Stimulated activated naive CD8-positive, alpha-beta T cell treated with anti-CD3 and anti-CD28 coated beads, Interleukin-15, Interleukin-2, amounts not matched to agents 100 U/mL and 50 U/mL, for 24 hours (primary cell): ENCODE measurements around the gene DUSP1.
"Not testable (repeated sequence)": the region's sequence is repeated elsewhere in the genome, so short reads cannot be mapped to it uniquely, and the experiment has no call there.

Source experiments
- ATAC-seq: fragments of 150-1000 bp; cut with Tn5 transposase; one replicate; pipeline ENCODE4 v1.10.0; 2021
- DNase-seq: peaks from one replicate; pipeline ENCODE4 v3.0.0; 2021

Gene DUSP1

GRCh38 chr5:172770675-172771438, at the start of gene DUSP1:
DUSP1 (minus strand) TSS chr5:172771195; CDS start chr5:172770952, 243 bp downstream.
- DNase-seq, result peak; percentile 98
- peak; percentile 69 for ATAC-seq

GRCh38 chr5:172820046-172820767, 49.2 kb upstream of the DUSP1 start:
- DNase-seq, result no peak

GRCh38 chr5:172819569-172819968, 48.6 kb upstream of the DUSP1 start:
- no peak for DNase-seq
- no peak for ATAC-seq

More at GRCh38 chr5:172820046-172820767, 49.2 kb upstream of the DUSP1 start:
- no peak for ATAC-seq

- ATAC-seq, result no peak
- no peak for DNase-seq
Observed at GRCh38 chr5:172818081-172818480, 47.1 kb upstream of the DUSP1 start.

- DNase-seq, result no peak
Observed at GRCh38 chr5:172817664-172818063, 46.7 kb upstream of the DUSP1 start.

GRCh38 chr5:172816925-172817562, 46.0 kb upstream of the DUSP1 start:
- DNase-seq (no peak), ATAC-seq (peak; percentile 47)

More at GRCh38 chr5:172817664-172818063, 46.7 kb upstream of the DUSP1 start:
- no peak for ATAC-seq

GRCh38 chr5:172815631-172816030, 44.6 kb upstream of the DUSP1 start:
- DNase-seq (no peak), ATAC-seq (no peak)

GRCh38 chr5:172810996-172811395, 40.0 kb upstream of the DUSP1 start:
- DNase-seq, ATAC-seq: not testable (repeated sequence)

GRCh38 chr5:172809774-172810173, 38.8 kb upstream of the DUSP1 start:
- DNase-seq, result no peak
- ATAC-seq, result no peak

GRCh38 chr5:172807766-172808311, 36.8 kb upstream of the DUSP1 start:
- no peak for DNase-seq
- ATAC-seq, result no peak

GRCh38 chr5:172806897-172807672, 36.1 kb upstream of the DUSP1 start:
- ATAC-seq, result peak; percentile 99
- DNase-seq, result peak; percentile 95

GRCh38 chr5:172805736-172806255, 34.8 kb upstream of the DUSP1 start:
- no peak for ATAC-seq
- DNase-seq, result no peak

- ATAC-seq, result no peak
- no peak for DNase-seq
Observed at GRCh38 chr5:172805018-172805683, 34.2 kb upstream of the DUSP1 start.

GRCh38 chr5:172802567-172803176, 31.7 kb upstream of the DUSP1 start:
- no peak for DNase-seq
- no peak for ATAC-seq

GRCh38 chr5:172802112-172802511, 31.1 kb upstream of the DUSP1 start:
- ATAC-seq (no peak), DNase-seq (no peak)

- DNase-seq (no peak), ATAC-seq (no peak)
Observed at GRCh38 chr5:172801179-172801671, 30.2 kb upstream of the DUSP1 start.

GRCh38 chr5:172800088-172800551, 29.1 kb upstream of the DUSP1 start:
- DNase-seq (no peak), ATAC-seq (no peak)

- ATAC-seq, result no peak
- DNase-seq, result no peak
Observed at GRCh38 chr5:172799416-172799815, 28.4 kb upstream of the DUSP1 start.

- no peak for DNase-seq
- peak; percentile 40 for ATAC-seq
Observed at GRCh38 chr5:172798422-172799215, 27.6 kb upstream of the DUSP1 start.
